GM10266 (cell line): ENCODE data around the gene IMP4.

Experiments
- DNase-seq: peaks from one replicate; pipeline ENCODE4 v3.0.0; 2012; ENCODE audit errors: extremely low spot score
- TF ChIP-seq, protein P1 (sequence below): IDR thresholded peaks from 2 replicates; pipeline ENCODE4 v1.5.1; 2012; ENCODE audit warnings: mild to moderate bottlenecking, low read depth; ENCODE audit not compliant: control insufficient read depth, insufficient read depth; ENCODE audit errors: missing control alignments

Gene IMP4

GRCh38 chr2:130342533-130343275 lies at the start of gene IMP4:
Gene IMP4, plus strand, starts transcription at chr2:130342897. Its CDS starts 36 bp downstream, at chr2:130342933.
- DNase-seq = peak; percentile 90

DNA sequence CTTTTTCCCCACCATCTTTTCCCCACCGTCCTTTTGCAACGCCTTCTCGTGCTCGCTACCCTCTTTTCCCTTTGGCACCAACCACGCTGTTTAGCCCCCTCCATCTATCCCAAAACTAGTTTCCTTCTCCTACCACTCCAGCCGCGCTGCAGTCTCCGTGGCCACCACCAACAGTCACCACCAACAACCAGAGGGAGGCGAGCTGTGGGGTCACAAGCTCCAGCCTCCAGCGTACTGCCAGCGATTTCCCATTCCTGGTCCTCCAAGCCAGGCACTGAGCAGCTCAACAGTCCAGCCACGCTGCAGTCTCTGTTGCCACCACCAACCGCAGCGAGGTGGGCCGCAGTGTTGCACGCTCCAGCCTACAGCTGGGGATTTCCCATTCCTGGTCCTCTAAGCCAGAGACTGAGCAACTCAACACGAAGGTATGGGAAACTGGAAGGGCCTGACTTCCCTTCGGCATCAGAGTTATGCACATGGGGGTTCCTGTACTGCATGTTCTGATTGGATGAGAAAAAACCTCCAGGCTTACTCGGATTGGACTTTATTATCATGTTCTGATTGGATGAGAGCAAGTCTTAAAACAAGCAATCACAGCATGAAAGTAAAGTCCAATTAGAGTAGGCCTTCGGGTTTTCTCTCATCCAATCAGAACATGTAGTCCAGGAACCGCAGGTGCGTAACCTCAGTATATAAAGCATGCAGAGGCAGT lies 42.3 kb upstream of the IMP4 start:
- TF ChIP-seq, protein P1, sequence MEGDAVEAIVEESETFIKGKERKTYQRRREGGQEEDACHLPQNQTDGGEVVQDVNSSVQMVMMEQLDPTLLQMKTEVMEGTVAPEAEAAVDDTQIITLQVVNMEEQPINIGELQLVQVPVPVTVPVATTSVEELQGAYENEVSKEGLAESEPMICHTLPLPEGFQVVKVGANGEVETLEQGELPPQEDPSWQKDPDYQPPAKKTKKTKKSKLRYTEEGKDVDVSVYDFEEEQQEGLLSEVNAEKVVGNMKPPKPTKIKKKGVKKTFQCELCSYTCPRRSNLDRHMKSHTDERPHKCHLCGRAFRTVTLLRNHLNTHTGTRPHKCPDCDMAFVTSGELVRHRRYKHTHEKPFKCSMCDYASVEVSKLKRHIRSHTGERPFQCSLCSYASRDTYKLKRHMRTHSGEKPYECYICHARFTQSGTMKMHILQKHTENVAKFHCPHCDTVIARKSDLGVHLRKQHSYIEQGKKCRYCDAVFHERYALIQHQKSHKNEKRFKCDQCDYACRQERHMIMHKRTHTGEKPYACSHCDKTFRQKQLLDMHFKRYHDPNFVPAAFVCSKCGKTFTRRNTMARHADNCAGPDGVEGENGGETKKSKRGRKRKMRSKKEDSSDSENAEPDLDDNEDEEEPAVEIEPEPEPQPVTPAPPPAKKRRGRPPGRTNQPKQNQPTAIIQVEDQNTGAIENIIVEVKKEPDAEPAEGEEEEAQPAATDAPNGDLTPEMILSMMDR = no peak
- no peak for DNase-seq

More at GRCh38 chr2:130342533-130343275, at the start of gene IMP4:
- TF ChIP-seq, protein P1 = peak; percentile 30

GRCh38 chr2:130300970-130301348 lies 41.7 kb upstream of the IMP4 start:
- DNase-seq = no peak
- TF ChIP-seq, protein P1 = no peak

- TF ChIP-seq, protein P1 = no peak
- no peak for DNase-seq
Observed at GRCh38 chr2:130302164-130302886, 40.4 kb upstream of the IMP4 start.

GRCh38 chr2:130303169-130303568 lies 39.5 kb upstream of the IMP4 start:
- TF ChIP-seq, protein P1 = no peak
- no peak for DNase-seq

- TF ChIP-seq, protein P1 = no peak
- no peak for DNase-seq
Observed at GRCh38 chr2:130304726-130305125, 38.0 kb upstream of the IMP4 start.

DNA sequence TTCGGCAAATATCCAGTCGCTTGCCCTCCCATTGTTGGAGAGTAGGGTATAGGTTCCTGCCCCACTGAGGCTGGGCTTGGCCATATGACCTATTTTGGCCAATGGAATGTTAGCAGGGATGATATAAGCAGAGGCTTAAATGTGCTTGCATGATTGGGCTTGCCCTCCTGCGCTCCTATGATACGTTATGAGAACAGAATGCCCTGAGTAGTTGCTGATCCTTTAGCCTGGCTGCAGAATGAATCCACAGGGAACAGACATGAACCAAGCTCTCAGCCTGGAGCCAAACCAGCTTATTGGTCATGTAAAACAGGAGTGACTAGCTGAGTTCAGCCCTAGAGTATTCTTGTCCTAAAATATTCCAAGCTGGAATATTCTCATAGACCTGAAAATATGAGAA lies 34.8 kb upstream of the IMP4 start:
- TF ChIP-seq, protein P1 = no peak
- peak; percentile 2 for DNase-seq
